ENCODE data around the gene LRFN5. TPM values are rescaled to one million over a fixed set of nuclear protein-coding genes. Genes with fewer than 3 reads are reported as not detected.

Gene LRFN5
- total and polyA plus RNA-seq, 2 of the 13 experiments (the other 11 are each of a cell fraction or from before 2014, with no cell fraction given) = not detected

- TF ChIP-seq ZBTB39 (CRISPR knock-in tag; IDR thresholded peaks at IDR 0.05) (no peak), ATF2 (CRISPR knock-in tag; IDR thresholded peaks at IDR 0.05) (peak; percentile 34; the same call in 1 of the 2 replicates), KDM3A (CRISPR knock-in tag; IDR thresholded peaks at IDR 0.05; ENCODE audit: low read depth) (0 out of 2 replicates have a peak, but pooled peaks have one; percentile 31), EP300 (IDR thresholded peaks at IDR 0.05; ENCODE audit: low read depth in 2 of 2, low read length in 2 of 2) (peak in 1 of 2 experiments; percentile 68; a peak in 2 of 4 replicates), EP300 (CRISPR knock-in tag; IDR thresholded peaks at IDR 0.05; ENCODE audit: borderline replicate concordance) (no peak), ZNF329 (CRISPR knock-in tag; IDR thresholded peaks at IDR 0.05; ENCODE audit: low read depth) (no peak), RORA (CRISPR knock-in tag; IDR thresholded peaks at IDR 0.05) (0 out of 2 replicates have a peak, but pooled peaks have one; percentile 65), ZNF619 (CRISPR knock-in tag; IDR thresholded peaks at IDR 0.05) (no peak), SMAD1 (CRISPR knock-in tag; IDR thresholded peaks at IDR 0.05; ENCODE audit: borderline replicate concordance, low read depth) (no peak), GATAD2A (CRISPR knock-in tag; IDR thresholded peaks at IDR 0.05) (0 out of 2 replicates have a peak, but pooled peaks have one; percentile 16), SYNCRIP (IDR thresholded peaks at IDR 0.05; ENCODE audit: insufficient read depth, low read depth, low read length) (no peak), KDM4B (CRISPR knock-in tag; IDR thresholded peaks at IDR 0.05) (no peak), ZNF362 (CRISPR knock-in tag; IDR thresholded peaks at IDR 0.05; ENCODE audit: borderline replicate concordance) (no peak), TCF7L2 (IDR thresholded peaks at IDR 0.05; ENCODE audit: low read depth, low read length) (no peak), TARDBP (CRISPR knock-in tag; IDR thresholded peaks at IDR 0.05) (peak; percentile 77; the same call in 1 of the 2 replicates), ZNF121 (CRISPR knock-in tag; IDR thresholded peaks at IDR 0.05) (no peak), RARA (CRISPR knock-in tag; IDR thresholded peaks at IDR 0.05) (peak; percentile 81), ZSCAN22 (CRISPR knock-in tag; IDR thresholded peaks at IDR 0.05) (peak; percentile 81; the same call in 1 of the 2 replicates), JDP2 (CRISPR knock-in tag; IDR thresholded peaks at IDR 0.05; ENCODE audit: borderline replicate concordance) (no peak), CBX1 (IDR thresholded peaks at IDR 0.05; ENCODE audit: low read depth) (no peak), ZMAT3 (CRISPR knock-in tag; conservative IDR thresholded peaks at IDR 0.05) (no peak), ZNF550 (CRISPR knock-in tag; IDR thresholded peaks at IDR 0.05; ENCODE audit: borderline replicate concordance) (no peak), ZNF503 (CRISPR knock-in tag; IDR thresholded peaks at IDR 0.05) (peak; percentile 12; the same call in 1 of the 2 replicates)
These were observed 56.2 kb downstream of the LRFN5 start (continued) for GRCh38 chr14:41662780-41663472.

Data from HepG2 (cell line).